A549 (cell line): ENCODE results near the gene AMPD3. TPM values are rescaled to one million over a fixed set of nuclear protein-coding genes. Genes with fewer than 3 reads are reported as not detected.

Source experiments
- ATAC-seq, 2 experiments: fragments of 200-7000 bp in 1 of 2; fragments of >200 bp in 1 of 2; cut with Nextera tagmentation in 1 of 2; cut with Tn5 transposase in 1 of 2; 3 replicates each; pipeline versions ENCODE4 v1.8.0 to v1.9.1; 2018 to 2020; ENCODE audit warnings: mild to moderate bottlenecking in 1 of 2, moderate library complexity in 1 of 2
- CTCF ChIA-PET: fragments of 300-600 bp; sonication (Branson Sonifier 250); formaldehyde crosslinking; extraction: SDS; loops from one replicate; lab custom pipeline; 2021; ENCODE audit warnings: antibody characterized with exemption, inconsistent platforms; lab: Yijun Ruan, JAX
- POLR2A ChIA-PET: fragments of 350-600 bp; formaldehyde crosslinking; extraction: SDS; loops from one replicate; lab custom pipeline; 2021; ENCODE audit warnings: antibody characterized with exemption, inconsistent platforms; lab: Yijun Ruan, JAX
- DNase-seq, 2 experiments: peaks; one replicate each; pipeline versions ENCODE4 v3.0.0 to v3.0.0-alpha.2; 2011 to 2016; ENCODE audit warnings: low read depth in 1 of 2, low spot score in 1 of 2
- FAIRE-seq: peaks from 2 replicates; lab custom pipeline; 2011; peaks lifted over from hg19 to GRCh38; lab: Jason Lieb, UNC
- H3K27ac ChIP-seq, 2 experiments: fragments of >200 bp; sonication (Bioruptor Twin); formaldehyde crosslinking; 3 replicates each; pipeline ENCODE4 v1.5.1; 2016 to 2017
- H3K4me1 ChIP-seq: fragments of >200 bp; sonication (Bioruptor Twin); formaldehyde crosslinking; 3 replicates; pipeline ENCODE4 v1.6.1; 2016
- H3K4me2 ChIP-seq: fragments of >200 bp; sonication (Bioruptor Twin); formaldehyde crosslinking; 3 replicates; pipeline ENCODE4 v1.6.1; 2016
- H3K4me3 ChIP-seq: fragments of >200 bp; sonication (Bioruptor Twin); formaldehyde crosslinking; 3 replicates; pipeline ENCODE4 v1.5.1; 2016
- H3K9me3 ChIP-seq: fragments of >200 bp; sonication (Bioruptor Twin); formaldehyde crosslinking; 3 replicates; pipeline ENCODE4 v1.6.1; 2016
- BHLHE40 ChIP-seq: IDR thresholded peaks from 2 replicates; pipeline ENCODE4 v1.6.1; 2012; ENCODE audit warnings: low read depth, low read length, inconsistent platforms
- CEBPB ChIP-seq, 2 experiments: fragments of >200 bp in 1 of 2; sonication (Bioruptor Twin) in 1 of 2; formaldehyde crosslinking in 1 of 2; IDR thresholded peaks; 2 replicates each; pipeline ENCODE4 v1.6.1; 2012 to 2016
- CHD2 ChIP-seq: fragments of 150-350 bp; IDR thresholded peaks from 2 replicates; pipeline ENCODE4 v1.6.1; 2014; ENCODE audit warnings: low read length; ENCODE audit not compliant: partially characterized antibody
- E2F6 ChIP-seq: IDR thresholded peaks from 2 replicates; pipeline ENCODE4 v1.6.1; 2012; ENCODE audit warnings: low read depth, borderline replicate concordance
- EHF ChIP-seq: fragments of 250-450 bp; sonication (Bioruptor Pico); IDR thresholded peaks from 2 replicates; pipeline ENCODE4 v1.5.0; 2020; ENCODE audit warnings: mild to moderate bottlenecking
- EP300 ChIP-seq, 2 experiments: fragments of >200 bp; sonication (Bioruptor Twin); formaldehyde crosslinking; IDR thresholded peaks; 2 replicates in 1 of 2; 3 replicates in 1 of 2; pipeline ENCODE4 v1.6.1; 2016 to 2017
- FOSB ChIP-seq: fragments of 250-450 bp; sonication (Bioruptor Pico); IDR thresholded peaks from 2 replicates; pipeline ENCODE4 v1.5.0; 2020; ENCODE audit warnings: mild to moderate bottlenecking, moderate library complexity
- FOXS1 ChIP-seq: fragments of 250-450 bp; sonication (Bioruptor Pico); IDR thresholded peaks from 2 replicates; pipeline ENCODE4 v1.5.0; 2020; ENCODE audit warnings: mild to moderate bottlenecking, moderate library complexity
- GATA3 ChIP-seq: IDR thresholded peaks from 2 replicates; pipeline ENCODE4 v1.6.1; 2012; ENCODE audit warnings: borderline replicate concordance
- HDAC2 ChIP-seq: fragments of 200-600 bp; sonication (generic); IDR thresholded peaks from 2 replicates; pipeline ENCODE4 v1.6.1; 2016
- HOXB5 ChIP-seq: fragments of 250-450 bp; sonication (Bioruptor Pico); IDR thresholded peaks from 2 replicates; pipeline ENCODE4 v1.5.0; 2020; ENCODE audit warnings: mild to moderate bottlenecking, moderate library complexity
- JUNB ChIP-seq: fragments of >200 bp; sonication (Bioruptor Twin); formaldehyde crosslinking; IDR thresholded peaks from 2 replicates; pipeline ENCODE4 v1.6.1; 2016
- KDM5A ChIP-seq: fragments of 200-600 bp; sonication (generic); IDR thresholded peaks from 2 replicates; pipeline ENCODE4 v1.6.1; 2016; ENCODE audit warnings: antibody characterized with exemption, mild to moderate bottlenecking
- MAZ ChIP-seq: fragments of 150-350 bp; IDR thresholded peaks from 2 replicates; pipeline ENCODE4 v1.6.1; 2014; ENCODE audit warnings: antibody characterized with exemption, low read depth, low read length, borderline replicate concordance
- MYC ChIP-seq: IDR thresholded peaks from 2 replicates; pipeline ENCODE4 v1.6.1; 2012; ENCODE audit warnings: mild to moderate bottlenecking, inconsistent platforms, low read length, improper control_type of control experiment, borderline replicate concordance
- NFE2L2 ChIP-seq: fragments of 150-350 bp; conservative IDR thresholded peaks from 2 replicates; pipeline ENCODE4 v1.6.1; 2014; ENCODE audit warnings: low read length
- NR3C1 ChIP-seq: fragments of >200 bp; sonication (Bioruptor Twin); formaldehyde crosslinking; IDR thresholded peaks from 3 replicates; pipeline ENCODE4 v1.6.1; 2017
- SMC3 ChIP-seq: fragments of >200 bp; sonication (Bioruptor Twin); formaldehyde crosslinking; IDR thresholded peaks from 3 replicates; pipeline ENCODE4 v1.6.1; 2018; ENCODE audit warnings: inconsistent platforms
- TFCP2L1 ChIP-seq: fragments of 250-450 bp; sonication (Bioruptor Pico); IDR thresholded peaks from 2 replicates; pipeline ENCODE4 v1.5.0; 2021; ENCODE audit warnings: mild to moderate bottlenecking
- ZFP36 ChIP-seq: fragments of 450-650 bp; IDR thresholded peaks from 2 replicates; pipeline ENCODE4 v1.6.1; 2014; ENCODE audit warnings: borderline replicate concordance; ENCODE audit not compliant: partially characterized antibody
- WGBS: methylation state at CpG from one replicate; pipeline ENCODE4 v1.1.6; 2017; ENCODE audit errors: missing lambda C conversion rate; 5-methylcytosine and 5-hydroxymethylcytosine counted together
- polyA plus RNA-seq, 4 experiments: library from polyadenylated mRNA; depleted of rRNA in 3 of 4; stranded (reverse); fragments of >200 nt; fragmentation: RNase III in 1 of 4; extraction: RNeasy Plus Mini Kit Qiagen cat#74134 plus additional on column Dnase treatment in 1 of 4; gene quantifications; 2 replicates in 3 of 4; 3 replicates in 1 of 4; pipeline ENCODE4 v1.2.3, GENCODE V29; 2011 to 2017
- TF ChIP-seq, protein P1 (sequence below): fragments of 200-600 bp; sonication (generic); IDR thresholded peaks from 2 replicates; pipeline ENCODE4 v1.6.1; 2016; ENCODE audit warnings: antibody characterized with exemption, mild to moderate bottlenecking, moderate library complexity
- TF ChIP-seq, protein P2 (sequence below): IDR thresholded peaks from 2 replicates; pipeline ENCODE4 v1.6.1; 2012
- TF ChIP-seq, protein P3 (sequence below): fragments of 250-450 bp; sonication (Bioruptor Pico); IDR thresholded peaks from 2 replicates; pipeline ENCODE4 v1.5.0; 2021; ENCODE audit warnings: mild to moderate bottlenecking, moderate library complexity, borderline replicate concordance
- TF ChIP-seq, protein P4 (sequence below): fragments of 450-650 bp; IDR thresholded peaks from 2 replicates; pipeline ENCODE4 v1.6.1; 2014; ENCODE audit warnings: antibody characterized with exemption

Gene AMPD3
- polyA plus RNA-seq, 2 of the 4 experiments (the other 2 are of a cell fraction), result 3.1 to 4.7 TPM

DNA sequence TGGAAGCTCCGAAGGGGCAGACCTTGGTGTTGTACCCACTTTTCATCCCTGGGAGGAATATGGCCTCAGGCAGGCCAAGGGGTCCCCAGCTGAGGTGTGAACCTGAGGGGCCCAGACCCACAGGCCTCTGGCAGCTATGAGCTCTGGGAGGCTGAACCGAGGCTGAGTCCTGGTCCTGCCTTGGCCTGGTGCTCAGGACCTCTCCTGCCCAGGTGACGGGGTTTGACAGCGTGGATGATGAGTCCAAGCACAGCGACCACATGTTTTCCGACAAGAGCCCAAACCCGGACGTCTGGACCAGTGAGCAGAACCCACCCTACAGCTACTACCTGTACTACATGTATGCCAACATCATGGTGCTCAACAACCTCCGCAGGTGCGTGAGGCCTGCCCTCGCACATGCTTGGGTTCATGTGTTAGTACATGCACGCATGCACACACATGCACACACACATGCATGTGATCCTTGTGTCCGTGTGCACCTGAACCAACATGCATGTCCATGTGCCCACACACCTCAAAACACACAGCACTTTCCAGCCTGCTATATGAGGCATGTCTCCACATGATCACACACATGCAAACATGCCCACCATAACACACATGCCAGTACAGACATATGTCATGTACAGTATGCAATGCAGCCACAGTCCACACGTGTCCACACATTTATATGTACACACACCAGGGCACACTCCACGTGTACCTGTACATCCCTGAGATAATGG is 45.0 kb downstream of the AMPD3 start:
- no peak overlapping the region for H3K27ac ChIP-seq
- WGBS, result 78% methylated on average over 13 of the region's 15 CpGs
- FAIRE-seq (no peak), DNase-seq (no peak), ATAC-seq (no peak)
- H3K4me2 ChIP-seq, result no peak overlapping the region
- H3K4me1 ChIP-seq, result no peaks in the 10 kb centered on the region
- POLR2A ChIA-PET, result no interaction called here
- TF ChIP-seq MAZ (no peak), NR3C1 (no peak)
- H3K9me3 ChIP-seq, result no peaks in the 10 kb centered on the region
- CTCF ChIA-PET, result interaction anchor here (0.5 to 1.3 kb wide), 5 partner anchors 9 to 94 kb away, joined by 3 to 7 read pairs (median 4); no protein-coding TSS in a partner anchor
- no peak overlapping the region for H3K4me3 ChIP-seq

DNA sequence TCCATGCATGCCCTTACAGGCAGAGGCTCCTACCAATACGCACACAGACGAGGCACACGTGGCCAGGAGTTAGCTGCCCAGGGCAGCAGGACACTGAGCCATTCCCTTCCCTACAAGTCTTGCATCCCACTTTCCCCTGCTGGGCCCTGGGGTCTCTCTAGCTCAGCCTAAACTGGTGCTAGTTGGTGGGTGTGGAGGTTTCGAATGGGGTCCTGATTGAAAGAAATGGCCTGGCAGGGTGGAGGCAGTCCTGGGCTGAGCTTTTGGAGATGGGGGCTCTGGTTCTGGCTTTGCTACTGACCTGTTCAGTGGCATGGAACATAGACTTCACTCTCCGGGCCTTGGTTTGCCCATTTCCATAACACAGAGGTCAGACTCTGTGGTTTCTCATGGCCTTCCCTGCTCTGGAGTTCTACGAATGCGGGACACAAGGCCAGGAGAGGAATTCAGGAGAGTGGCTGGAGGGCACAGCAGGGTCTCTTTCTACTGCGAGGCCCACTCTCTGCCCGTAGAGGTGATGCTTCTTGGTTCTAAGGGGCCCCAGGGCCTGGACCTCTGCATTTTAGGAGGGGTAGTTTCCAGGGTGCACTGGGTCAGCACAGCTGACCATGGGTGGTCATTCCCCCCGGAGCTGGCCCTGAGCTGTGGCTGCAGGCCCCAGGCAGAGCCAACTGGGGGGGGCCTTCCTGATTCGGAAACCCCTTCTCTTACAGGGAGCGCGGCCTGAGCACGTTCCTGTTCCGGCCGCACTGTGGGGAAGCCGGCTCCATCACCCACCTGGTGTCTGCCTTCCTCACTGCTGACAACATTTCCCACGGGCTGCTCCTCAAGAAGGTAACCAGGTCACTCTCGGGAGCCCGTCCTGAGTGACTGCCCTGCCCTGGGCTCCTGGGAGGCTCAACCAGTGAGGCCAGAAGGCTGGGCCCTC is 46.0 kb downstream of the AMPD3 start:
- CTCF ChIA-PET, result interaction anchor here (0.6 to 1.7 kb wide), 5 partner anchors 10 to 267 kb away, joined by 3 to 5 read pairs (median 3); no protein-coding TSS in a partner anchor
- DNase-seq, result no peak

GRCh38 chr11:10502065-10502680 is 47.1 kb downstream of the AMPD3 start:
- Histone ChIP-seq H3K4me2 (no peak overlapping the region), H3K27ac (no peak overlapping the region), H3K4me3 (no peak overlapping the region), H3K9me3 (no peaks in the 10 kb centered on the region), H3K4me1 (no peaks in the 10 kb centered on the region)
- DNase-seq, result no peak
- 78% methylated on average over 6 of the region's 6 CpGs for WGBS
- ATAC-seq, result no peak
- POLR2A ChIA-PET, result no interaction called here
- no peak for FAIRE-seq
- CTCF ChIA-PET, result interaction anchor here (1.3 to 2.0 kb wide), 3 partner anchors 11 to 96 kb away, joined by 3 to 5 read pairs (median 4); no protein-coding TSS in a partner anchor
- TF ChIP-seq CHD2 (no peak), HOXB5 (CRISPR knock-in tag) (no peak), TFCP2L1 (CRISPR knock-in tag) (no peak), NFE2L2 (no peak), SMC3 (no peak), EHF (CRISPR knock-in tag) (no peak), HDAC2 (no peak), JUNB (no peak), ZFP36 (no peak), FOXS1 (CRISPR knock-in tag) (no peak), EP300 (IDR thresholded peaks at IDR 0.05) (no peak), MYC (no peak), E2F6 (no peak), BHLHE40 (no peak), GATA3 (no peak)
- TF ChIP-seq, protein P1, sequence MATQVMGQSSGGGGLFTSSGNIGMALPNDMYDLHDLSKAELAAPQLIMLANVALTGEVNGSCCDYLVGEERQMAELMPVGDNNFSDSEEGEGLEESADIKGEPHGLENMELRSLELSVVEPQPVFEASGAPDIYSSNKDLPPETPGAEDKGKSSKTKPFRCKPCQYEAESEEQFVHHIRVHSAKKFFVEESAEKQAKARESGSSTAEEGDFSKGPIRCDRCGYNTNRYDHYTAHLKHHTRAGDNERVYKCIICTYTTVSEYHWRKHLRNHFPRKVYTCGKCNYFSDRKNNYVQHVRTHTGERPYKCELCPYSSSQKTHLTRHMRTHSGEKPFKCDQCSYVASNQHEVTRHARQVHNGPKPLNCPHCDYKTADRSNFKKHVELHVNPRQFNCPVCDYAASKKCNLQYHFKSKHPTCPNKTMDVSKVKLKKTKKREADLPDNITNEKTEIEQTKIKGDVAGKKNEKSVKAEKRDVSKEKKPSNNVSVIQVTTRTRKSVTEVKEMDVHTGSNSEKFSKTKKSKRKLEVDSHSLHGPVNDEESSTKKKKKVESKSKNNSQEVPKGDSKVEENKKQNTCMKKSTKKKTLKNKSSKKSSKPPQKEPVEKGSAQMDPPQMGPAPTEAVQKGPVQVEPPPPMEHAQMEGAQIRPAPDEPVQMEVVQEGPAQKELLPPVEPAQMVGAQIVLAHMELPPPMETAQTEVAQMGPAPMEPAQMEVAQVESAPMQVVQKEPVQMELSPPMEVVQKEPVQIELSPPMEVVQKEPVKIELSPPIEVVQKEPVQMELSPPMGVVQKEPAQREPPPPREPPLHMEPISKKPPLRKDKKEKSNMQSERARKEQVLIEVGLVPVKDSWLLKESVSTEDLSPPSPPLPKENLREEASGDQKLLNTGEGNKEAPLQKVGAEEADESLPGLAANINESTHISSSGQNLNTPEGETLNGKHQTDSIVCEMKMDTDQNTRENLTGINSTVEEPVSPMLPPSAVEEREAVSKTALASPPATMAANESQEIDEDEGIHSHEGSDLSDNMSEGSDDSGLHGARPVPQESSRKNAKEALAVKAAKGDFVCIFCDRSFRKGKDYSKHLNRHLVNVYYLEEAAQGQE, result no peak
- TF ChIP-seq, protein P2, sequence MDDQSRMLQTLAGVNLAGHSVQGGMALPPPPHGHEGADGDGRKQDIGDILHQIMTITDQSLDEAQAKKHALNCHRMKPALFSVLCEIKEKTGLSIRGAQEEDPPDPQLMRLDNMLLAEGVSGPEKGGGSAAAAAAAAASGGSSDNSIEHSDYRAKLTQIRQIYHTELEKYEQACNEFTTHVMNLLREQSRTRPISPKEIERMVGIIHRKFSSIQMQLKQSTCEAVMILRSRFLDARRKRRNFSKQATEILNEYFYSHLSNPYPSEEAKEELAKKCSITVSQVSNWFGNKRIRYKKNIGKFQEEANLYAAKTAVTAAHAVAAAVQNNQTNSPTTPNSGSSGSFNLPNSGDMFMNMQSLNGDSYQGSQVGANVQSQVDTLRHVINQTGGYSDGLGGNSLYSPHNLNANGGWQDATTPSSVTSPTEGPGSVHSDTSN, result no peak
- TF ChIP-seq, protein P3, sequence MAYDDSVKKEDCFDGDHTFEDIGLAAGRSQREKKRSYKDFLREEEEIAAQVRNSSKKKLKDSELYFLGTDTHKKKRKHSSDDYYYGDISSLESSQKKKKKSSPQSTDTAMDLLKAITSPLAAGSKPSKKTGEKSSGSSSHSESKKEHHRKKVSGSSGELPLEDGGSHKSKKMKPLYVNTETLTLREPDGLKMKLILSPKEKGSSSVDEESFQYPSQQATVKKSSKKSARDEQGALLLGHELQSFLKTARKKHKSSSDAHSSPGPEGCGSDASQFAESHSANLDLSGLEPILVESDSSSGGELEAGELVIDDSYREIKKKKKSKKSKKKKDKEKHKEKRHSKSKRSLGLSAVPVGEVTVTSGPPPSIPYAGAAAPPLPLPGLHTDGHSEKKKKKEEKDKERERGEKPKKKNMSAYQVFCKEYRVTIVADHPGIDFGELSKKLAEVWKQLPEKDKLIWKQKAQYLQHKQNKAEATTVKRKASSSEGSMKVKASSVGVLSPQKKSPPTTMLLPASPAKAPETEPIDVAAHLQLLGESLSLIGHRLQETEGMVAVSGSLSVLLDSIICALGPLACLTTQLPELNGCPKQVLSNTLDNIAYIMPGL (CRISPR knock-in tag), result no peak

More for the DNA sequence above, 46.0 kb downstream of the AMPD3 start:
- ATAC-seq (no peak), FAIRE-seq (no peak)
- H3K9me3 ChIP-seq, result no peaks in the 10 kb centered on the region
- no peak overlapping the region for H3K4me3 ChIP-seq
- H3K4me2 ChIP-seq, result no peak overlapping the region
- H3K27ac ChIP-seq, result no peak overlapping the region
- H3K4me1 ChIP-seq, result no peaks in the 10 kb centered on the region
- POLR2A ChIA-PET, result no interaction called here
- 82% methylated on average over 17 of the region's 20 CpGs for WGBS
- TF ChIP-seq KDM5A (no peak), NFE2L2 (no peak), FOSB (CRISPR knock-in tag) (no peak), CEBPB (IDR thresholded peaks at IDR 0.05) (no peak), MYC (no peak)
- TF ChIP-seq, protein P4, sequence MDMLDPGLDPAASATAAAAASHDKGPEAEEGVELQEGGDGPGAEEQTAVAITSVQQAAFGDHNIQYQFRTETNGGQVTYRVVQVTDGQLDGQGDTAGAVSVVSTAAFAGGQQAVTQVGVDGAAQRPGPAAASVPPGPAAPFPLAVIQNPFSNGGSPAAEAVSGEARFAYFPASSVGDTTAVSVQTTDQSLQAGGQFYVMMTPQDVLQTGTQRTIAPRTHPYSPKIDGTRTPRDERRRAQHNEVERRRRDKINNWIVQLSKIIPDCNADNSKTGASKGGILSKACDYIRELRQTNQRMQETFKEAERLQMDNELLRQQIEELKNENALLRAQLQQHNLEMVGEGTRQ, result no peak
